Measurements from ENCODE around the gene CACNA2D2. TPM values are rescaled to one million over a fixed set of nuclear protein-coding genes. Genes with fewer than 3 reads are reported as not detected.

Gene CACNA2D2
- total RNA-seq, 1 donor from 2014 or later, result 1.00 TPM

- H3K4me1 Mint-ChIP-seq (ENCODE audit: low read depth, unreplicated experiment), result no peaks in the 10 kb centered on the region
- Histone ChIP-seq H3K4me2 (ENCODE audit: low read length) (no peak overlapping the region), H3K27me3 (ENCODE audit: insufficient read depth, low read length) (peaks cover 8% of the 10 kb centered on the region), H4K20me1 (ENCODE audit: insufficient read depth, low read length) (no peaks in the 10 kb centered on the region), H3K4me3 (ENCODE audit: insufficient read depth, low read depth, low read length) (no peak overlapping the region), H3K4me1 (ENCODE audit: insufficient read depth, low read length) (no peaks in the 10 kb centered on the region), H3K9me3 (ENCODE audit: insufficient read depth, low read depth, low read length) (no peaks in the 10 kb centered on the region), H3K36me3 (ENCODE audit: insufficient read depth, low read length) (no peaks in the 10 kb centered on the region), H3K79me2 (ENCODE audit: insufficient read depth, low read length) (no peaks in the 10 kb centered on the region), H3K9ac (ENCODE audit: low read length) (no peak overlapping the region), H3K27ac (ENCODE audit: low read depth, low read length) (no peak overlapping the region), H2AFZ (ENCODE audit: low read depth, low read length) (no peak overlapping the region)
- TF ChIP-seq EZH2 (IDR thresholded peaks at IDR 0.05; ENCODE audit: insufficient read depth, low read length), result no peak
- TF ChIP-seq CTCF (IDR thresholded peaks at IDR 0.05; ENCODE audit: insufficient read depth, low read depth, low read length), result no peak
- no peaks in the 10 kb centered on the region for H3K36me3 Mint-ChIP-seq (ENCODE audit: low read depth, unreplicated experiment)
- H3K9me3 Mint-ChIP-seq (ENCODE audit: unreplicated experiment), result no peaks in the 10 kb centered on the region
- H3K4me3 Mint-ChIP-seq (ENCODE audit: unreplicated experiment), result no peak overlapping the region
- FAIRE-seq, result no peak
- no peak for DNase-seq (ENCODE audit: low read depth)
- H3K27ac Mint-ChIP-seq (ENCODE audit: unreplicated experiment), result no peak overlapping the region
- H3K27me3 Mint-ChIP-seq (ENCODE audit: low read depth, unreplicated experiment), result peaks cover 60% of the 10 kb centered on the region
These were observed 77.5 kb downstream of the CACNA2D2 start for GRCh38 chr3:50425911-50426310.

GRCh38 chr3:50423543-50423942 lies 79.9 kb downstream of the CACNA2D2 start:
- no peak overlapping the region for H3K27ac Mint-ChIP-seq (ENCODE audit: unreplicated experiment)
- H3K4me3 Mint-ChIP-seq (ENCODE audit: unreplicated experiment), result no peak overlapping the region
- no peaks in the 10 kb centered on the region for H4K20me1 ChIP-seq (ENCODE audit: insufficient read depth, low read length)
- TF ChIP-seq CTCF (IDR thresholded peaks at IDR 0.05; ENCODE audit: insufficient read depth, low read depth, low read length) (no peak), EZH2 (IDR thresholded peaks at IDR 0.05; ENCODE audit: insufficient read depth, low read length) (no peak)
- H3K4me1 Mint-ChIP-seq (ENCODE audit: low read depth, unreplicated experiment), result peaks cover 6% of the 10 kb centered on the region
- no peaks in the 10 kb centered on the region for H3K36me3 ChIP-seq (ENCODE audit: insufficient read depth, low read length)
- H3K36me3 Mint-ChIP-seq (ENCODE audit: low read depth, unreplicated experiment), result no peaks in the 10 kb centered on the region
- peaks cover 55% of the 10 kb centered on the region for H3K27me3 Mint-ChIP-seq (ENCODE audit: low read depth, unreplicated experiment)
- H3K9me3 Mint-ChIP-seq (ENCODE audit: unreplicated experiment), result no peaks in the 10 kb centered on the region
- FAIRE-seq (no peak), DNase-seq (ENCODE audit: low read depth) (no peak)
- peaks cover 4% of the 10 kb centered on the region for H3K27me3 ChIP-seq (ENCODE audit: insufficient read depth, low read length)
- no peak overlapping the region for H2AFZ ChIP-seq (ENCODE audit: low read depth, low read length)
- H3K9ac ChIP-seq (ENCODE audit: low read length), result no peak overlapping the region
- H3K4me3 ChIP-seq (ENCODE audit: insufficient read depth, low read depth, low read length), result no peak overlapping the region
- no peaks in the 10 kb centered on the region for H3K9me3 ChIP-seq (ENCODE audit: insufficient read depth, low read depth, low read length)
- H3K79me2 ChIP-seq (ENCODE audit: insufficient read depth, low read length), result no peaks in the 10 kb centered on the region
- H3K27ac ChIP-seq (ENCODE audit: low read depth, low read length), result no peak overlapping the region
- H3K4me1 ChIP-seq (ENCODE audit: insufficient read depth, low read length), result peaks cover 5% of the 10 kb centered on the region
- no peak overlapping the region for H3K4me2 ChIP-seq (ENCODE audit: low read length)

GRCh38 chr3:50422153-50422552 lies 81.3 kb downstream of the CACNA2D2 start:
- H3K36me3 Mint-ChIP-seq (ENCODE audit: low read depth, unreplicated experiment), result no peaks in the 10 kb centered on the region
- no peaks in the 10 kb centered on the region for H4K20me1 ChIP-seq (ENCODE audit: insufficient read depth, low read length)
- DNase-seq (ENCODE audit: low read depth) (no peak), FAIRE-seq (no peak)
- H3K4me1 ChIP-seq (ENCODE audit: insufficient read depth, low read length), result peaks cover 5% of the 10 kb centered on the region
- H3K9ac ChIP-seq (ENCODE audit: low read length), result no peak overlapping the region
- peaks cover 12% of the 10 kb centered on the region for H3K4me1 Mint-ChIP-seq (ENCODE audit: low read depth, unreplicated experiment)
- H3K9me3 Mint-ChIP-seq (ENCODE audit: unreplicated experiment), result no peaks in the 10 kb centered on the region
- H3K9me3 ChIP-seq (ENCODE audit: insufficient read depth, low read depth, low read length), result no peaks in the 10 kb centered on the region
- no peaks in the 10 kb centered on the region for H3K79me2 ChIP-seq (ENCODE audit: insufficient read depth, low read length)
- H3K4me2 ChIP-seq (ENCODE audit: low read length), result no peak overlapping the region
- H3K27ac ChIP-seq (ENCODE audit: low read depth, low read length), result no peak overlapping the region
- H3K27ac Mint-ChIP-seq (ENCODE audit: unreplicated experiment), result no peak overlapping the region
- no peaks in the 10 kb centered on the region for H3K36me3 ChIP-seq (ENCODE audit: insufficient read depth, low read length)
- TF ChIP-seq CTCF (IDR thresholded peaks at IDR 0.05; ENCODE audit: insufficient read depth, low read depth, low read length) (no peak), EZH2 (IDR thresholded peaks at IDR 0.05; ENCODE audit: insufficient read depth, low read length) (no peak)
- peaks cover 42% of the 10 kb centered on the region for H3K27me3 Mint-ChIP-seq (ENCODE audit: low read depth, unreplicated experiment)
- H2AFZ ChIP-seq (ENCODE audit: low read depth, low read length), result no peak overlapping the region
- peaks cover 4% of the 10 kb centered on the region for H3K27me3 ChIP-seq (ENCODE audit: insufficient read depth, low read length)
- H3K4me3 Mint-ChIP-seq (ENCODE audit: unreplicated experiment), result no peak overlapping the region
- no peak overlapping the region for H3K4me3 ChIP-seq (ENCODE audit: insufficient read depth, low read depth, low read length)
